Measurements from ENCODE around the gene DNAH11.

DNA sequence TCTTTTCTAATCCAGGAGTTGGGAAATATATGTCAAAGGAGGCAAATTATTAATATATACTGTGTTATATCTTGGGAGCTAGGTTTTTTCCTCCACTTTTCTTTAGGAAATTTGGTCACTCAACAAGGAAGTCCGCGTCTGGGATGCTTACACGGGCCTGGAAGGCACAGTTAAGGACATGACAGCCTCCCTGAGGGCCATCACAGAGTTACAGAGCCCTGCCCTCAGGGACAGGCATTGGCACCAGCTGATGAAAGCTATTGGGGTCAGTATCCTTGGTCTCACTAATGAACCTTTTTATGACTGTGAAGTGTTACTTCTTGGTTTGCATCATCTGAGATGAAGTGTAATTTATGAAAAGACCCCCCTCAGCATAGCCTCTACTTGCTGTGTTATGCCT is 74.7 kb downstream of the DNAH11 start:
- TF ChIP-seq, protein P1, sequence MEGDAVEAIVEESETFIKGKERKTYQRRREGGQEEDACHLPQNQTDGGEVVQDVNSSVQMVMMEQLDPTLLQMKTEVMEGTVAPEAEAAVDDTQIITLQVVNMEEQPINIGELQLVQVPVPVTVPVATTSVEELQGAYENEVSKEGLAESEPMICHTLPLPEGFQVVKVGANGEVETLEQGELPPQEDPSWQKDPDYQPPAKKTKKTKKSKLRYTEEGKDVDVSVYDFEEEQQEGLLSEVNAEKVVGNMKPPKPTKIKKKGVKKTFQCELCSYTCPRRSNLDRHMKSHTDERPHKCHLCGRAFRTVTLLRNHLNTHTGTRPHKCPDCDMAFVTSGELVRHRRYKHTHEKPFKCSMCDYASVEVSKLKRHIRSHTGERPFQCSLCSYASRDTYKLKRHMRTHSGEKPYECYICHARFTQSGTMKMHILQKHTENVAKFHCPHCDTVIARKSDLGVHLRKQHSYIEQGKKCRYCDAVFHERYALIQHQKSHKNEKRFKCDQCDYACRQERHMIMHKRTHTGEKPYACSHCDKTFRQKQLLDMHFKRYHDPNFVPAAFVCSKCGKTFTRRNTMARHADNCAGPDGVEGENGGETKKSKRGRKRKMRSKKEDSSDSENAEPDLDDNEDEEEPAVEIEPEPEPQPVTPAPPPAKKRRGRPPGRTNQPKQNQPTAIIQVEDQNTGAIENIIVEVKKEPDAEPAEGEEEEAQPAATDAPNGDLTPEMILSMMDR (IDR thresholded peaks at IDR 0.05 in 2 of 3, conservative IDR thresholded peaks at IDR 0.05 in 1 of 3; ENCODE audit: insufficient read depth in 2 of 3, low read depth in 1 of 3, low read length in 3 of 3): no peak
- TF ChIP-seq EZH2 (IDR thresholded peaks at IDR 0.05; ENCODE audit: borderline replicate concordance, low read depth, low read length) (no peak), NR2C2 (CRISPR knock-in tag; IDR thresholded peaks at IDR 0.05) (no peak), NR2C2 (tag; IDR thresholded peaks at IDR 0.05) (no peak), E4F1 (CRISPR knock-in tag; IDR thresholded peaks at IDR 0.05; ENCODE audit: borderline replicate concordance) (no peak)

All from K562 (cell line).